ENCODE measurements around the gene LGALSL. TPM values are rescaled to one million over a fixed set of nuclear protein-coding genes. Genes with fewer than 3 reads are reported as not detected.

Gene LGALSL
- total RNA-seq, 1 donor from 2014 or later, result 3.1 TPM

GRCh38 chr2:64451051-64451450, 2.9 kb upstream of the LGALSL start:
- Mint-ChIP-seq H3K27ac (no peak overlapping the region), H3K9me3 (no peaks in the 10 kb centered on the region), H3K36me3 (ENCODE audit: low read depth) (no peaks in the 10 kb centered on the region), H3K27me3 (ENCODE audit: insufficient read depth) (peaks cover 40% of the 10 kb centered on the region), H3K4me1 (ENCODE audit: low read depth) (no peaks in the 10 kb centered on the region), H3K4me3 (no peak overlapping the region)
- no peak for DNase-seq (ENCODE audit: low spot score)
- intact Hi-C loops (cut with micrococcal nuclease), result loop anchor here (10.0 kb wide), 1 partner anchor 866 kb away; the partner anchor contains the start of genes MDH1 and WDPCP

DNA sequence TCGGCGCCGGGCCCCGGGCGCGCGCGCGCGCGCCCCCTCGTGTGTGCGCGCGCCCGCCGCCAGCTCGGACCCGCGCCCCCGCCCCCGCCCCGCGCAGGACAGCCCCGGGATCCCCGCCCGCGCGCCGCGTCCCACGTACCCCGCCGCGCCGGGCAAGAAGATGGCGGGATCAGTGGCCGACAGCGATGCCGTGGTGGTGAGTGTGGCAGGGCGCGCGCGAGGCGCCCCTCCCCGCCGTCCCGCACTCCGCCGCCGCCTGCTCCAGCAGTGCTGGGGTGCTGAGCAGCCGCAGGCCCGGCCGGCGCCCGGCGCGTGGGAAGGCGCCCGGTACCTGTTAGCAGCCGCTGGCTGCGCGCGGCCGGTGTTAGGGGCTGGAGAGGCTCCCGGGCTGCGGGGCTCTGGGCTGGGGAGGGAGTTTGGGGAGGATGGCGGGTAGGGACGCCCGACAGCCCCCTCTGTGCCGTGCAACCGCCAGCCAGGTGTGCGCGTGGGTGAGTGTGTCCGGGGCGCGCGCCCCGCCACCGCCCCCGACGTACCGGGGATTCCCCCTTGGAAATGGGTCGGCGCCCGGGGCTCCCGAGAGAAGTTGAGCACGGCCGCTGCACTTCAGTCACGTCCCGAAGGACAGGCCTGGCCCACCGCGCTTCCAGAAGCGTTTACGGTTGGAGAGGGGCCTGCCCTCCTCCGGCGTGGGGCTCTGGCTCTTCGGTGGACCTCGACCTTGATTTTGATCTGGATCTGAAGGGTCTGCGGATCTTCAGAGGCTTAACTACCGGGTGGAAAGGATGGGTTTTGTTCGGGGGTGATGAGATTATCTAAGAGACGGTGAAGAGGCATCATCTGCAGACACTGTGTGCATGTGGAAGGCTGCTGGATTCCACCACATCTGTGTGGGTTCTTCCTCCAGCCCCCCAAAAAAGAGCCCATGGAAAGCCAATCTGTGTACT, 697 bp downstream of the LGALSL start:
- H3K4me3 Mint-ChIP-seq, result peak overlapping the region; percentile 83
- peak; percentile 27 for DNase-seq (ENCODE audit: low spot score)
- H3K9me3 Mint-ChIP-seq, result no peaks in the 10 kb centered on the region
- no peaks in the 10 kb centered on the region for H3K36me3 Mint-ChIP-seq (ENCODE audit: low read depth)
- intact Hi-C loops (cut with micrococcal nuclease), result loop anchor here (10.0 kb wide), 1 partner anchor 870 kb away; the partner anchor contains the start of genes MDH1 and WDPCP
- peak overlapping the region; percentile 52 for H3K27ac Mint-ChIP-seq
- H3K4me1 Mint-ChIP-seq (ENCODE audit: low read depth), result no peaks in the 10 kb centered on the region
- H3K27me3 Mint-ChIP-seq (ENCODE audit: insufficient read depth), result peaks cover 47% of the 10 kb centered on the region

- H3K27me3 Mint-ChIP-seq (ENCODE audit: insufficient read depth), result peaks cover 44% of the 10 kb centered on the region
- peak overlapping the region; percentile 57 for H3K27ac Mint-ChIP-seq
- no peaks in the 10 kb centered on the region for H3K9me3 Mint-ChIP-seq
- intact Hi-C loops (cut with micrococcal nuclease), result loop anchor here (10.0 kb wide), 1 partner anchor 871 kb away; the partner anchor contains the start of genes MDH1 and WDPCP
- H3K4me3 Mint-ChIP-seq, result peak overlapping the region; percentile 83
- DNase-seq (ENCODE audit: low spot score), result no peak
- no peaks in the 10 kb centered on the region for H3K4me1 Mint-ChIP-seq (ENCODE audit: low read depth)
- no peaks in the 10 kb centered on the region for H3K36me3 Mint-ChIP-seq (ENCODE audit: low read depth)
These were observed 1.6 kb downstream of the LGALSL start for GRCh38 chr2:64455545-64455944.

DNA sequence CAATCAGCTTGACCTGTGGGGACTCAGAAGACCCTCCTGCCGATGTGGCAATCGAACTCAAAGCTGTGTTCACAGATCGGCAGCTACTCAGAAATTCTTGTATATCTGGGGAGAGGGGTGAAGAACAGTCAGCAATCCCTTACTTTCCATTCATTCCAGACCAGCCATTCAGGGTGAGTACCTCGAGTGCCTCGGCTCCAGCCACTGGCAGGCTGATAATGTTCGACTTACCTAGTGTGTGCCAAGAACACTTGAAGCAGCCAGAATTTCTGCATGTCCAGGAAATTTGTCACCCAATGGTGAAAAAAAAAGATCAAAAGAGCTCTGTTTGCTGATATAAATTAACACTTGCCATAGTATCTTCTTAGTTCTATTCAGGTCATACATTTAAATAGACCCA, 2.3 kb downstream of the LGALSL start:
- peaks cover 39% of the 10 kb centered on the region for H3K27me3 Mint-ChIP-seq (ENCODE audit: insufficient read depth)
- H3K9me3 Mint-ChIP-seq, result no peaks in the 10 kb centered on the region

GRCh38 chr2:64457524-64457923, 3.6 kb downstream of the LGALSL start:
- Mint-ChIP-seq H3K36me3 (ENCODE audit: low read depth) (no peaks in the 10 kb centered on the region), H3K27ac (no peak overlapping the region), H3K27me3 (ENCODE audit: insufficient read depth) (peaks cover 28% of the 10 kb centered on the region), H3K9me3 (no peaks in the 10 kb centered on the region), H3K4me1 (ENCODE audit: low read depth) (no peaks in the 10 kb centered on the region), H3K4me3 (no peak overlapping the region)
- DNase-seq (ENCODE audit: low spot score), result no peak
- intact Hi-C loops (cut with micrococcal nuclease), result loop anchor here (2.0 to 10.0 kb wide), 2 partner anchors 27 to 873 kb away; partner anchors contain the start of genes MDH1 and WDPCP

More for the DNA sequence above, 2.3 kb downstream of the LGALSL start:
- no peak for DNase-seq (ENCODE audit: low spot score)
- intact Hi-C loops (cut with micrococcal nuclease), result loop anchor here (2.0 to 10.0 kb wide), 2 partner anchors 29 to 871 kb away; partner anchors contain the start of genes MDH1 and WDPCP
- H3K4me1 Mint-ChIP-seq (ENCODE audit: low read depth), result no peaks in the 10 kb centered on the region
- H3K4me3 Mint-ChIP-seq, result no peak overlapping the region
- no peak overlapping the region for H3K27ac Mint-ChIP-seq
- no peaks in the 10 kb centered on the region for H3K36me3 Mint-ChIP-seq (ENCODE audit: low read depth)

DNA sequence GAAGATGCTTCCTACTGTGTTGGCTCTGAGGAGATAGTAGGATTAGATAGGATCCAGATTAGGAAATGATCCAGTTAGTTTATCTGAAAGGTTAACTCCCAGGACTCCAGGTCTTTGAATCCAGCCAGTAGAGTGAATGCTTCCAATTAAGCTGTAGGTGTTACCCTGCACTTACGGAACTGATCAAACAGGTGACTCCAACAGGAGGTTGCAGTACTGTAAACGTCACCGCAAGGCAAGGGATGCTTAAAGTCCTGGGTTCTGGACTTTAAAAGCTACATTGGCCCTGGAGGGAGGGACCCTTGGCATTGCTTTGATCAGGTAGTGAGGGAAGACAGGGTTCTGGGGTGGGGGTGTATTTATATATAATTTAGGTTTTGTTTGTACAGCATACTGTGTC, 5.6 kb downstream of the LGALSL start:
- no peak for DNase-seq (ENCODE audit: low spot score)
- no peaks in the 10 kb centered on the region for H3K4me1 Mint-ChIP-seq (ENCODE audit: low read depth)
- H3K27me3 Mint-ChIP-seq (ENCODE audit: insufficient read depth), result peaks cover 23% of the 10 kb centered on the region
- no peaks in the 10 kb centered on the region for H3K9me3 Mint-ChIP-seq
- no peaks in the 10 kb centered on the region for H3K36me3 Mint-ChIP-seq (ENCODE audit: low read depth)
- no peak overlapping the region for H3K4me3 Mint-ChIP-seq
- no peak overlapping the region for H3K27ac Mint-ChIP-seq
- intact Hi-C loops (cut with micrococcal nuclease), result loop anchor here (10.0 kb wide), 1 partner anchor 875 kb away; the partner anchor contains the start of genes MDH1 and WDPCP

GRCh38 chr2:64460330-64460729, 6.4 kb downstream of the LGALSL start:
- intact Hi-C loops (cut with micrococcal nuclease), result no loop called here
- no peak overlapping the region for H3K4me3 Mint-ChIP-seq
- no peaks in the 10 kb centered on the region for H3K4me1 Mint-ChIP-seq (ENCODE audit: low read depth)
- no peak overlapping the region for H3K27ac Mint-ChIP-seq
- DNase-seq (ENCODE audit: low spot score), result no peak
- H3K36me3 Mint-ChIP-seq (ENCODE audit: low read depth), result no peaks in the 10 kb centered on the region
- H3K27me3 Mint-ChIP-seq (ENCODE audit: insufficient read depth), result peaks cover 18% of the 10 kb centered on the region
- H3K9me3 Mint-ChIP-seq, result no peaks in the 10 kb centered on the region

- no peak overlapping the region for H3K27ac Mint-ChIP-seq
- no peak overlapping the region for H3K4me3 Mint-ChIP-seq
- intact Hi-C loops (cut with micrococcal nuclease), result no loop called here
These were observed 7.5 kb downstream of the LGALSL start for GRCh38 chr2:64461271-64462058.

GRCh38 chr2:64462171-64462570, 8.2 kb downstream of the LGALSL start:
- DNase-seq (ENCODE audit: low spot score), result no peak
- no peak overlapping the region for H3K4me3 Mint-ChIP-seq
- H3K36me3 Mint-ChIP-seq (ENCODE audit: low read depth), result no peaks in the 10 kb centered on the region
- intact Hi-C loops (cut with micrococcal nuclease), result no loop called here
- no peak overlapping the region for H3K27ac Mint-ChIP-seq
- peaks cover 8% of the 10 kb centered on the region for H3K27me3 Mint-ChIP-seq (ENCODE audit: insufficient read depth)
- no peaks in the 10 kb centered on the region for H3K4me1 Mint-ChIP-seq (ENCODE audit: low read depth)
- H3K9me3 Mint-ChIP-seq, result no peaks in the 10 kb centered on the region

More at GRCh38 chr2:64461271-64462058, 7.5 kb downstream of the LGALSL start:
- H3K4me1 Mint-ChIP-seq (ENCODE audit: low read depth), result no peaks in the 10 kb centered on the region
- no peaks in the 10 kb centered on the region for H3K36me3 Mint-ChIP-seq (ENCODE audit: low read depth)
- peaks cover 8% of the 10 kb centered on the region for H3K27me3 Mint-ChIP-seq (ENCODE audit: insufficient read depth)
- no peaks in the 10 kb centered on the region for H3K9me3 Mint-ChIP-seq
- DNase-seq (ENCODE audit: low spot score), result no peak

- Mint-ChIP-seq H3K27ac (no peak overlapping the region), H3K4me3 (no peak overlapping the region), H3K36me3 (ENCODE audit: low read depth) (no peaks in the 10 kb centered on the region), H3K27me3 (ENCODE audit: insufficient read depth) (peaks cover 7% of the 10 kb centered on the region), H3K9me3 (no peaks in the 10 kb centered on the region), H3K4me1 (ENCODE audit: low read depth) (no peaks in the 10 kb centered on the region)
- intact Hi-C loops (cut with micrococcal nuclease), result no loop called here
- DNase-seq (ENCODE audit: low spot score), result no peak
These were observed 9.2 kb downstream of the LGALSL start for GRCh38 chr2:64462940-64463700.

DNA sequence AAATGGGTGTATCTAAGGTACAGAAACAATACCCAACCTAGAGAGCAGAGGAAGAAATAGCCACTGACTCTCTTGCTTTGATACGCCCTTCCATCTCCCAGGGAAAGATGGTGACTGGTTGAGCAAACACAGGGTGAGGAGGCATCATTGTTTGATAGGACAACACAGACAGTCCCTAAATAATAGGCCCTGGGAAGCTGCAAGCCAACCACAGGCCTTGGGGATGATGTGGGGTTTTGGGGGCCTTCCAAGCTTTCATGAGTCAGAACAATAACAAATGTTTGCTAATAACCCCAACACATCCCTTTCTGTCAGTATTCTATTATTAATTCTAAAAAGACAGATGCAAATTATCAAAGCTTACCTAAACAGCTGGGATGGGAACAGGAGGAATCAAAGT, 9.8 kb downstream of the LGALSL start:
- H3K27ac Mint-ChIP-seq, result no peak overlapping the region
- no peaks in the 10 kb centered on the region for H3K9me3 Mint-ChIP-seq
- H3K36me3 Mint-ChIP-seq (ENCODE audit: low read depth), result no peaks in the 10 kb centered on the region
- H3K4me1 Mint-ChIP-seq (ENCODE audit: low read depth), result no peaks in the 10 kb centered on the region
- H3K27me3 Mint-ChIP-seq (ENCODE audit: insufficient read depth), result peaks cover 4% of the 10 kb centered on the region
- intact Hi-C loops (cut with micrococcal nuclease), result no loop called here
- no peak for DNase-seq (ENCODE audit: low spot score)
- H3K4me3 Mint-ChIP-seq, result no peak overlapping the region

DNA sequence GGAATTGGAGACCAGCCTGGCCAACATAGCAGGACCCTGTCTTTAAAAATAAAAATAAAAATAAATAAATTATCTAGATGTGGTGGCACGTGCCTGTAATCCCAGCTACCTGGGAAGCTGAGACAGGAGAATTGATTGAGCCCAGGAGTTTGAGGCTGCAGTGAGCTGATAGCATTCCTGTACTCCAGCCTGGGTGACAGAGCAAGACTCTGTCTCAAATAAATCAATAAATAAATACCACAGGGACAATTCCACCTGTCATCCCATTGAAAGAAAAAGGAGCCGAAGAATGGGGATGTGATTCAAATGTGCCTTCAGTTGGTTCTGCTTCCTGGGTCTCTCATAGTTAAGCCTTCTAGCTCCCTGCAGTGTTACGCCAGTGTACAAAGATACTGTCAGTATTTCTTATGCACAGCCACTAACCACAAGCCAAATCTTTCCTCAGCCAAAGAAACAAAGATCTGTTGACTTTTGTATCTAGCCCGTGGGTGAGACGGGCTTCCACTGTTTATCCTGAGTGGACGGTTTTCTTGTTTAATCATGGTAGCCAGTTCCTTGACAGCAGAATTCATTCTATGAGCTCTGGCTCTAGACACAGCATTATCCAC, 12.6 kb downstream of the LGALSL start:
- H3K4me3 Mint-ChIP-seq, result no peak overlapping the region
- peaks cover 7% of the 10 kb centered on the region for H3K27me3 Mint-ChIP-seq (ENCODE audit: insufficient read depth)
- H3K36me3 Mint-ChIP-seq (ENCODE audit: low read depth), result no peaks in the 10 kb centered on the region
- DNase-seq (ENCODE audit: low spot score), result no peak
- H3K4me1 Mint-ChIP-seq (ENCODE audit: low read depth), result no peaks in the 10 kb centered on the region
- intact Hi-C loops (cut with micrococcal nuclease), result no loop called here
- no peaks in the 10 kb centered on the region for H3K9me3 Mint-ChIP-seq
- H3K27ac Mint-ChIP-seq, result no peak overlapping the region

Measured in activated T-helper 1 cell treated with anti-CD3 and anti-CD28 coated beads, Interleukin-12 subunit alpha, Interleukin-12 subunit beta, Interleukin-2, Interleukin-4 antibody, amounts not matched to agents 30 ng/mL and 10 ng/mL and 1 ng/mL, durations not matched to agents 14 hours and 24 hours and 36 hours (primary cell).